ENCODE measurements around the gene NPPB. TPM values are rescaled to one million over a fixed set of nuclear protein-coding genes. Genes with fewer than 3 reads are reported as not detected.

Gene NPPB
- total and polyA plus RNA-seq, 9 of the 15 experiments (the other 6 are each of a cell fraction or from before 2014, with no cell fraction given), result not detected

DNA sequence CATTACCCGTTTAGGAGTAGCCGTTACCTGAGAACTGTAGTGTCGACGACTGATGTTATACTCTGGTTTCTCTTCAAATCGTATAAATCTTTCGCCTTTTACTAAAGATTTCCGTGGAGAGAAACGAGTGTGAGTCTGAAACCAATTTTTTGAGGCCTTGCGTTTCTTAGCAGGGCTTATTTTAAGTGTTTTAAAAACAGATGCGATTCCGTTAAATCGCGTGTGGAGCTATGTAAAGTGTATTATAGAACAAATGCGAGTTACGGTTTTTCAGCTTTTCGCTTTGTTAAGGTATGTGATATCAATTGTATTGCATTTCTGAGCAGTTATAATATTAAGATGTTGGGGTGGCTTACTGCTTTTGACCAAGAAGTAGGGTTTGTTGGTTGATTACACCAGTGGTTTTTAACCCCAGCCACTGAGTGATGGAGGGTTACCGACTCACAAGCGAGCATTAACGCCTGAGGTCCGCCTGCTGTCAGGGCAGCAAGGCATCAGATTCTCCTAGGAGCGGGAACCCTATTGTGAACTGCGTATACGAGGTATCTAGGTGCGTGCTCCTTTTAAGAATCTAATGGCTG, 49.4 kb upstream of the NPPB start (continued):
- TF ChIP-seq, protein P1, sequence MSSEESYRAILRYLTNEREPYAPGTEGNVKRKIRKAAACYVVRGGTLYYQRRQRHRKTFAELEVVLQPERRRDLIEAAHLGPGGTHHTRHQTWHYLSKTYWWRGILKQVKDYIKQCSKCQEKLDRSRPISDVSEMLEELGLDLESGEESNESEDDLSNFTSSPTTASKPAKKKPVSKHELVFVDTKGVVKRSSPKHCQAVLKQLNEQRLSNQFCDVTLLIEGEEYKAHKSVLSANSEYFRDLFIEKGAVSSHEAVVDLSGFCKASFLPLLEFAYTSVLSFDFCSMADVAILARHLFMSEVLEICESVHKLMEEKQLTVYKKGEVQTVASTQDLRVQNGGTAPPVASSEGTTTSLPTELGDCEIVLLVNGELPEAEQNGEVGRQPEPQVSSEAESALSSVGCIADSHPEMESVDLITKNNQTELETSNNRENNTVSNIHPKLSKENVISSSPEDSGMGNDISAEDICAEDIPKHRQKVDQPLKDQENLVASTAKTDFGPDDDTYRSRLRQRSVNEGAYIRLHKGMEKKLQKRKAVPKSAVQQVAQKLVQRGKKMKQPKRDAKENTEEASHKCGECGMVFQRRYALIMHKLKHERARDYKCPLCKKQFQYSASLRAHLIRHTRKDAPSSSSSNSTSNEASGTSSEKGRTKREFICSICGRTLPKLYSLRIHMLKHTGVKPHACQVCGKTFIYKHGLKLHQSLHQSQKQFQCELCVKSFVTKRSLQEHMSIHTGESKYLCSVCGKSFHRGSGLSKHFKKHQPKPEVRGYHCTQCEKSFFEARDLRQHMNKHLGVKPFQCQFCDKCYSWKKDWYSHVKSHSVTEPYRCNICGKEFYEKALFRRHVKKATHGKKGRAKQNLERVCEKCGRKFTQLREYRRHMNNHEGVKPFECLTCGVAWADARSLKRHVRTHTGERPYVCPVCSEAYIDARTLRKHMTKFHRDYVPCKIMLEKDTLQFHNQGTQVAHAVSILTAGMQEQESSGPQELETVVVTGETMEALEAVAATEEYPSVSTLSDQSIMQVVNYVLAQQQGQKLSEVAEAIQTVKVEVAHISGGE (CRISPR knock-in tag; IDR thresholded peaks at IDR 0.05), result peak in 1 of 3 experiments; percentile 77; a peak in 3 of 6 replicates
- peak in 1 of 2 experiments; percentile 24; a peak in 3 of 4 replicates for TF ChIP-seq SIX5 (IDR thresholded peaks at IDR 0.05; ENCODE audit: borderline replicate concordance in 1 of 2, insufficient read depth in 1 of 2, low read depth in 1 of 2, low read length in 2 of 2)
- no peak for TF ChIP-seq NFYB (IDR thresholded peaks at IDR 0.05; ENCODE audit: extremely low read depth, insufficient read length)
- TF ChIP-seq TRIM24 (IDR thresholded peaks at IDR 0.05), result peak; percentile 50 to 64; a peak in 2 of 4 replicates
- TF ChIP-seq RBM17 (IDR thresholded peaks at IDR 0.05; ENCODE audit: borderline replicate concordance, low read depth, low read length), result no peak
- TF ChIP-seq POLR2H (tag; IDR thresholded peaks at IDR 0.05; ENCODE audit: low read depth), result peak; percentile 100
- TF ChIP-seq, protein P2, sequence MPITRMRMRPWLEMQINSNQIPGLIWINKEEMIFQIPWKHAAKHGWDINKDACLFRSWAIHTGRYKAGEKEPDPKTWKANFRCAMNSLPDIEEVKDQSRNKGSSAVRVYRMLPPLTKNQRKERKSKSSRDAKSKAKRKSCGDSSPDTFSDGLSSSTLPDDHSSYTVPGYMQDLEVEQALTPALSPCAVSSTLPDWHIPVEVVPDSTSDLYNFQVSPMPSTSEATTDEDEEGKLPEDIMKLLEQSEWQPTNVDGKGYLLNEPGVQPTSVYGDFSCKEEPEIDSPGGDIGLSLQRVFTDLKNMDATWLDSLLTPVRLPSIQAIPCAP (CRISPR knock-in tag; IDR thresholded peaks at IDR 0.05; ENCODE audit: borderline replicate concordance), result peak; percentile 98
- TF ChIP-seq POLR3A (IDR thresholded peaks at IDR 0.05; ENCODE audit: borderline replicate concordance, extremely low read depth, insufficient read depth, insufficient read length), result no peak
- TF ChIP-seq GATA2 (CRISPR knock-in tag; IDR thresholded peaks at IDR 0.05), result peak; percentile 40; the same call in 1 of the 2 replicates
- TF ChIP-seq SMARCE1 (IDR thresholded peaks at IDR 0.05), result no peak
- TF ChIP-seq, protein P3, sequence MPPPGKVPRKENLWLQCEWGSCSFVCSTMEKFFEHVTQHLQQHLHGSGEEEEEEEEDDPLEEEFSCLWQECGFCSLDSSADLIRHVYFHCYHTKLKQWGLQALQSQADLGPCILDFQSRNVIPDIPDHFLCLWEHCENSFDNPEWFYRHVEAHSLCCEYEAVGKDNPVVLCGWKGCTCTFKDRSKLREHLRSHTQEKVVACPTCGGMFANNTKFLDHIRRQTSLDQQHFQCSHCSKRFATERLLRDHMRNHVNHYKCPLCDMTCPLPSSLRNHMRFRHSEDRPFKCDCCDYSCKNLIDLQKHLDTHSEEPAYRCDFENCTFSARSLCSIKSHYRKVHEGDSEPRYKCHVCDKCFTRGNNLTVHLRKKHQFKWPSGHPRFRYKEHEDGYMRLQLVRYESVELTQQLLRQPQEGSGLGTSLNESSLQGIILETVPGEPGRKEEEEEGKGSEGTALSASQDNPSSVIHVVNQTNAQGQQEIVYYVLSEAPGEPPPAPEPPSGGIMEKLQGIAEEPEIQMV (tag; conservative IDR thresholded peaks at IDR 0.05; ENCODE audit: low read depth), result peak; percentile 4; the same call in 1 of the 2 replicates
- no peak; the same call in 1 of the 2 replicates for TF ChIP-seq SLC30A9 (CRISPR knock-in tag; IDR thresholded peaks at IDR 0.05)
- TF ChIP-seq, protein P4, sequence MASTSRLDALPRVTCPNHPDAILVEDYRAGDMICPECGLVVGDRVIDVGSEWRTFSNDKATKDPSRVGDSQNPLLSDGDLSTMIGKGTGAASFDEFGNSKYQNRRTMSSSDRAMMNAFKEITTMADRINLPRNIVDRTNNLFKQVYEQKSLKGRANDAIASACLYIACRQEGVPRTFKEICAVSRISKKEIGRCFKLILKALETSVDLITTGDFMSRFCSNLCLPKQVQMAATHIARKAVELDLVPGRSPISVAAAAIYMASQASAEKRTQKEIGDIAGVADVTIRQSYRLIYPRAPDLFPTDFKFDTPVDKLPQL (IDR thresholded peaks at IDR 0.05; ENCODE audit: extremely low read depth, insufficient read length), result peak; percentile 100
- TF ChIP-seq ZNF143 (CRISPR knock-in tag; IDR thresholded peaks at IDR 0.05), result peak; percentile 76
- peak; percentile 98 for TF ChIP-seq ZFPM2 (CRISPR knock-in tag; IDR thresholded peaks at IDR 0.05)
- no peak for TF ChIP-seq ZNF707 (CRISPR knock-in tag; conservative IDR thresholded peaks at IDR 0.05)

Measured in K562 (cell line).